ENCODE measurements around the gene NINJ1.

- TF ChIP-seq CTCF (conservative IDR thresholded peaks at IDR 0.05; ENCODE audit: low read length) (no peak), EZH2phosphoT487 (IDR thresholded peaks at IDR 0.05; ENCODE audit: borderline replicate concordance) (no peak)
These were observed 57.3 kb downstream of the NINJ1 start for GRCh38 chr9:93076792-93077128.

Data from Loucy (cell line).